CD4-positive, alpha-beta T cell treated with Interferon alpha-2 for 1 hour (primary cell): ENCODE data around the gene RUNX2.
A peak's percentile ranks its signal among the peaks of the same experiment; 100 is the strongest.

Experiments used
- DNase-seq, 2 donors: peaks; one replicate each; pipeline ENCODE4 v3.0.0-alpha.2; 2020 to 2022

Gene RUNX2

GRCh38 chr6:45415788-45416518, 87.8 kb downstream of the RUNX2 start:
- DNase-seq, result no peak

GRCh38 chr6:45416700-45417099, 88.6 kb downstream of the RUNX2 start:
- no peak for DNase-seq

GRCh38 chr6:45417436-45417835, 89.3 kb downstream of the RUNX2 start:
- DNase-seq, result no peak

- DNase-seq, result peak; percentile 54 to 69
Measured at GRCh38 chr6:45419571-45420082, 91.5 kb downstream of the RUNX2 start.

- DNase-seq, result peak; percentile 28 to 66
Measured at GRCh38 chr6:45420083-45420908, 92.2 kb downstream of the RUNX2 start.

- DNase-seq, result no peak
Measured at GRCh38 chr6:45420909-45421708, 93.0 kb downstream of the RUNX2 start.

- DNase-seq, result peak; percentile 16 to 52
Measured at GRCh38 chr6:45421709-45422502, 93.8 kb downstream of the RUNX2 start.

- peak; percentile 61 to 74 for DNase-seq
Measured at GRCh38 chr6:45422503-45423110, 94.5 kb downstream of the RUNX2 start.

GRCh38 chr6:45423111-45423823, 95.1 kb downstream of the RUNX2 start:
- no peak for DNase-seq

- DNase-seq, result no peak
Measured at GRCh38 chr6:45423824-45424450, 95.8 kb downstream of the RUNX2 start.

GRCh38 chr6:45424451-45424861, 96.3 kb downstream of the RUNX2 start:
- no peak for DNase-seq

GRCh38 chr6:45426251-45426650, 98.1 kb downstream of the RUNX2 start:
- DNase-seq, result no peak

- no peak for DNase-seq
Measured at GRCh38 chr6:45427726-45428125, 99.6 kb downstream of the RUNX2 start.

GRCh38 chr6:45428727-45429126, 100.6 kb downstream of the RUNX2 start:
- no peak for DNase-seq

- DNase-seq, result no peak
Measured at GRCh38 chr6:45430590-45431202, 102.6 kb downstream of the RUNX2 start.

- peak in 1 of 2 donors; percentile 29 for DNase-seq
Measured at GRCh38 chr6:45431317-45432065, 103.4 kb downstream of the RUNX2 start.

- DNase-seq, result peak in 1 of 2 donors; percentile 39
Measured at GRCh38 chr6:45432977-45433376, 104.8 kb downstream of the RUNX2 start.

GRCh38 chr6:45433533-45434380, 105.6 kb downstream of the RUNX2 start:
- DNase-seq, result peak in 1 of 2 donors; percentile 34
